Activated naive CD8-positive, alpha-beta T cell treated with anti-CD3 and anti-CD28 coated beads, Interleukin-2, amount 50 U/mL, for 16 hours (primary cell): ENCODE measurements around the gene NSD2.
"Not testable (repeated sequence)": the region's sequence is repeated elsewhere in the genome, so short reads cannot be mapped to it uniquely, and the experiment has no call there.

Experiments
- DNase-seq: peaks from one replicate; pipeline ENCODE4 v3.0.0-alpha.2; 2020; ENCODE audit warnings: low read depth, low spot score

NSD2 gene

GRCh38 chr4:1899149-1900086 lies 28.2 kb downstream of the NSD2 start:
- DNase-seq: peak; percentile 44

- no peak for DNase-seq
Measured at GRCh38 chr4:1900087-1900433, 28.9 kb downstream of the NSD2 start.

GRCh38 chr4:1900624-1901023 lies 29.4 kb downstream of the NSD2 start:
- DNase-seq: no peak

- no peak for DNase-seq
Measured at GRCh38 chr4:1901127-1901526, 29.9 kb downstream of the NSD2 start.

GRCh38 chr4:1902243-1902642 lies 31.1 kb downstream of the NSD2 start:
- no peak for DNase-seq

GRCh38 chr4:1903035-1903434 lies 31.8 kb downstream of the NSD2 start:
- no peak for DNase-seq

- no peak for DNase-seq
Measured at GRCh38 chr4:1904042-1904441, 32.8 kb downstream of the NSD2 start.

- no peak for DNase-seq
Measured at GRCh38 chr4:1907848-1908525, 36.8 kb downstream of the NSD2 start.

GRCh38 chr4:1909696-1910095 lies 38.5 kb downstream of the NSD2 start:
- not testable (repeated sequence) for DNase-seq

- no peak for DNase-seq
Measured at GRCh38 chr4:1910643-1911042, 39.5 kb downstream of the NSD2 start.

GRCh38 chr4:1911316-1911715 lies 40.1 kb downstream of the NSD2 start:
- DNase-seq: not testable (repeated sequence)

GRCh38 chr4:1922821-1923220 lies 51.6 kb downstream of the NSD2 start:
- DNase-seq: no peak

GRCh38 chr4:1927675-1928074 lies 56.5 kb downstream of the NSD2 start:
- no peak for DNase-seq

GRCh38 chr4:1928356-1929239 lies 57.4 kb downstream of the NSD2 start:
- no peak for DNase-seq

- no peak for DNase-seq
Measured at GRCh38 chr4:1932736-1933135, 61.5 kb downstream of the NSD2 start.

- DNase-seq: no peak
Measured at GRCh38 chr4:1933700-1934099, 62.5 kb downstream of the NSD2 start.

GRCh38 chr4:1937550-1937949 lies 66.4 kb downstream of the NSD2 start:
- DNase-seq: no peak

GRCh38 chr4:1938027-1938426 lies 66.8 kb downstream of the NSD2 start:
- no peak for DNase-seq

GRCh38 chr4:1939664-1940509 lies 68.7 kb downstream of the NSD2 start:
- DNase-seq: no peak

- DNase-seq: no peak
Measured at GRCh38 chr4:1940566-1940965, 69.4 kb downstream of the NSD2 start.

- DNase-seq: no peak
Measured at GRCh38 chr4:1943928-1944327, 72.7 kb downstream of the NSD2 start.
